ENCODE measurements around the gene BLOC1S2. TPM values are rescaled to one million over a fixed set of nuclear protein-coding genes. Genes with fewer than 3 reads are reported as not detected.

Gene BLOC1S2
- total and polyA plus RNA-seq, 2 of the 8 experiments (the other 6 are each of a cell fraction or from before 2014, with no cell fraction given): 25.1 to 50.6 TPM

DNA sequence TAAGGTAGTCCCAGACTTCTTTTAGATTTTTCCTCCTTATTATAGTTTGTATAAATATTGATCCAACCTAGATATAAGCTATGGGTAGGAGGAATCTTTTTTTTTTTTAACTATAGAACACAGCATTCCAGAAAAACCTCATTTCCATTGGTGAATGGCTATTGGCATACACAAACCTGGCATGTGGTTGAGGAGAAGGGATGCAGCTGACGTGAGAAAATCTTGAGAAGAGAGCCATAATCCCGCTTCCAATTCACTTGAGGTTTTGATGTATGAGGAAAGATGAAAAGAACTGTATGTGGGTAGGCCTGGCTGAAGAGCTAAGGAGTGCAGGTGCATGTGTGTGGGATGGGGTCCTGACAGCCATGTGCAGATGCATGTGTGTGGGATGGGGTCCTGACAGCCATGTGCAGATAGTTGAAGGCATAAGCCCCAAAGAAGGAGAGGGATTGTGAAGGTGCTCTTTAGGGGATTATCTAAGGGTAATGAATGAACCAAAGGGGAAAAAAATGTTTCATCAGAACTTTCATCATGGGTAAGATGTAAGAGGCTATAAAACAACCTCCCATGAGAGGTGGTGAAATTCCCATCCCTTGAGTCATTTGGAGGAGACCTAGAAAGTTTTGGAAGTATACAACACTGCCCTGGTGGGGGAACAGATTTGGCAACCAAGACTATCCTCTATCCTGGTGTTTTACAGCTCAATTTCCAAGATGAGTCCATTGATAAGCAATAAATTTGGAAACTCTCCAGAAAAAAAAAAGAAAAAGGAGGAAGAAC, 47.4 kb upstream of the BLOC1S2 start (continued):
- no peak for TF ChIP-seq NRF1 (IDR thresholded peaks at IDR 0.05; ENCODE audit: low read depth, low read length)
- no peak for TF ChIP-seq ZNF274 (IDR thresholded peaks at IDR 0.05; ENCODE audit: borderline replicate concordance, extremely low read depth, low read length)
- TF ChIP-seq CTBP2 (IDR thresholded peaks at IDR 0.05; ENCODE audit: borderline replicate concordance, insufficient read depth, insufficient read length, low read length): no peak
- no peak for TF ChIP-seq PHF8 (conservative IDR thresholded peaks at IDR 0.05; ENCODE audit: low read depth, low read length)
